Stimulated activated CD4-positive, alpha-beta T cell treated with anti-CD3 and anti-CD28 coated beads, Interleukin-2, amount 100 ng/mL, for 48 hours (primary cell): ENCODE data around the gene OR10G7.
"Not testable (repeated sequence)": the region's sequence is repeated elsewhere in the genome, so short reads cannot be mapped to it uniquely, and the experiment has no call there.

Source experiments
- DNase-seq, 2 donors: peaks; one replicate each; pipeline ENCODE4 v3.0.0-alpha.2; 2020

The OR10G7 gene

DNA sequence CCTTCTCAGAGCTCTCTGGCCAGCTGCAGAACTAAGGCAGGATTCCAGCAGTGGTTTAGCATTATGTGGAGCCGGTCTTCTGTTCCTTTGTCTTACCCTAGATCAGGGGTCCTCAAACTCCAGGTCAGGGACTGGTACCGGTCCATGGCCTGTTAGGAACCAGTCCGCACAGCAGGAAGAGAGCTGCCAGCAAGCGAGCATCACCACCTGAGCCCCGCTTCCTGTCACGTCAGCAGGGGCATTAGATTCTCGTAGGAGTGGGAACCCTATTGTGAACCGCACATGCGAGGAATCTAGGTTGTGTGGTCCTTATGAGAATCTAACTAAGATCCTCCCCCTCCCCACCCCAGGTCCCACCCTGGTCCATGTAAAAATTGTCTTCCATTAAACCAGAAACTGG is 1.6 kb downstream of the OR10G7 start:
- DNase-seq: no peak

DNA sequence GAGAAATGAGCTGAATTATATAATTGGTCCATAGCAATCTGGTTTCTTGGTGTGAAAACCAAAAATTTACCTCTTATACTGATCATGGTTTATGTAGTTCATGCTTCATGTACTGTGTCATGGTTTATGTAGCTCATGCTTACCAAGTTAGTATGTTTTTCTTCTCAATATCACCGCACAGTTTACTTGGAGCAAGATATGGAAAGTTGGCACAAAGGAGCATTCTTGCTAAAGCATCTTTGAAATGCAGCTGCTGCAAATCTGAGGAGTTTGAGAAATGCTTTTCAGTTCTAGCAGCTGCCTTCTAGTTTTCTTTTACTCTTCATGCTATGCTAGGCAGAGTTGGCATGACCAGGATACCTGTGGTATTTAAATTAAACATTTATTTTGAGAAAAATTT is 4.5 kb downstream of the OR10G7 start:
- no peak for DNase-seq

DNA sequence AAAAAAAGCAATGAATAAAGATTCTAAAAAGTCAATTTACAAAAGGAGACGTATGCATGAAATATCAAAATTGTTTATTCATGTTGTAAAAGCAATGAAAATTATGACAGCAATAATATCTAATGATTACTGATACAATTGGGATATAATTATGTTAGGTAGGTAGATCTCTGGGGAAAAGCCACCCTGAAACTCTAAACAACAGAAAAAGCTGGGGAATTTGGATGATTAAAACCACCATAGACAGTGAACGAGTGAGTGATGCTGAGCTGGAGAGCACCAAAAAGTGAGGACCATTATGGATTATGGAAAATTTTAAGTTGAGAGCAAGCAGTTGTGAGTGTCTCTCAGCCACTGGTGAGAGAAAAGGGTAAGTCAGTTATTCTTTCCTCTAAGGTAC is 14.6 kb downstream of the OR10G7 start, which contains the start of gene OR10G8:
Gene OR10G8 (plus strand): TSS at position 301 of the 400 bp plus-strand sequence. CDS start 2,825 bp downstream, outside the sequence.
- no peak for DNase-seq

DNA sequence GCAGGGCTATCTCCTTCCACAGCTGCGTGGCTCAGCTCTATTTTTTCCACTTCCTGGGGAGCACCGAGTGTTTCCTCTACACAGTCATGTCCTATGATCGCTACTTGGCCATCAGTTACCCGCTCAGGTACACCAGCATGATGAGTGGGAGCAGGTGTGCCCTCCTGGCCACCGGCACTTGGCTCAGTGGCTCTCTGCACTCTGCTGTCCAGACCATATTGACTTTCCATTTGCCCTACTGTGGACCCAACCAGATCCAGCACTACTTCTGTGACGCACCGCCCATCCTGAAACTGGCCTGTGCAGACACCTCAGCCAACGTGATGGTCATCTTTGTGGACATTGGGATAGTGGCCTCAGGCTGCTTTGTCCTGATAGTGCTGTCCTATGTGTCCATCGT is 25.3 kb downstream of the OR10G7 start:
- DNase-seq: not testable (repeated sequence)

DNA sequence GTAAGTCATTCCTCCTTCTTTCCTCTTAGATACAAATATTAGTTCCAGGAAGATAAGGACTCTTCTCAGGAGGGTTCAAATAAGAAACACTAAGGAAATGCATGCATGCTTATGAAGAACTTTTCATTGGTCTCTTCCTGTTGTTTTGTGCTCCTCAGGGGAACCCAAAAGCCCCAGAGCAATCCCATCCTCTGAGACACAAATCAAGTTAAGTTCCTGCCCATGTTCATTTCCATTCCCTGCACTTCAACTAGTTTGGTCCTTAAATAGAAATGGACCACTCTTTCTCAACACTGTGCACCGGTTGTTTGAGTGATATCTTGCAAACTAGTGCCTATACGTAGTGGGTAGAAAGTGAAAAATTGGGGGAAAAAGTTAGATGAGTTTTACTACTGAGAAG is 28.4 kb downstream of the OR10G7 start, which contains the start of gene OR10G4:
Gene OR10G4 (plus strand): TSS at position 301 of the 400 bp plus-strand sequence. CDS start 2,578 bp downstream, outside the sequence.
- no peak for DNase-seq

DNA sequence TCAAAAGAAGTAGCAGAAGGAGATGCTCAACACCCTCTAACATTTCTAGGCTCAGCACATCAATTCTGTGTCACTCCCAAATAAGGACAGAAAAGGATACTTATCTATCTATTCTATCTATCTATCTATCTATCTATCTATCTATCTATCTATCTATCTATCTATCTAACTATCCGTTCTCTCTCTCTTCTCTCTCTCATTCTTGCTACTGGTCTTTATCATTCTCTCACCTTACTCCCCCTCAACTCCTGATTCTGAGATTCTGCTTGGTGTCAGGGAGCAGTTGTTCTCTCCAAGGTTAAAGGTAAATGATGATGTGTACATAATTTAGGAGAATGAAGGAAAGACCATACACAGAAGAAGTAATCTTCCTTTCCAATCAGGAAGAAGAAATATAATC is 46.0 kb downstream of the OR10G7 start, which contains the start of gene OR10G6:
Gene OR10G6 (minus strand): TSS at position 43 of the 400 bp plus-strand sequence. CDS start 0 bp downstream, at position 43.
- no peak for DNase-seq
